ENCODE data around the gene GDPD3. TPM values are rescaled to one million over a fixed set of nuclear protein-coding genes. Genes with fewer than 3 reads are reported as not detected.

Gene GDPD3
- polyA plus RNA-seq, 1 donor (not counting 4 experiments of a cell fraction or from before 2014, with no cell fraction given): 1.1 TPM

DNA sequence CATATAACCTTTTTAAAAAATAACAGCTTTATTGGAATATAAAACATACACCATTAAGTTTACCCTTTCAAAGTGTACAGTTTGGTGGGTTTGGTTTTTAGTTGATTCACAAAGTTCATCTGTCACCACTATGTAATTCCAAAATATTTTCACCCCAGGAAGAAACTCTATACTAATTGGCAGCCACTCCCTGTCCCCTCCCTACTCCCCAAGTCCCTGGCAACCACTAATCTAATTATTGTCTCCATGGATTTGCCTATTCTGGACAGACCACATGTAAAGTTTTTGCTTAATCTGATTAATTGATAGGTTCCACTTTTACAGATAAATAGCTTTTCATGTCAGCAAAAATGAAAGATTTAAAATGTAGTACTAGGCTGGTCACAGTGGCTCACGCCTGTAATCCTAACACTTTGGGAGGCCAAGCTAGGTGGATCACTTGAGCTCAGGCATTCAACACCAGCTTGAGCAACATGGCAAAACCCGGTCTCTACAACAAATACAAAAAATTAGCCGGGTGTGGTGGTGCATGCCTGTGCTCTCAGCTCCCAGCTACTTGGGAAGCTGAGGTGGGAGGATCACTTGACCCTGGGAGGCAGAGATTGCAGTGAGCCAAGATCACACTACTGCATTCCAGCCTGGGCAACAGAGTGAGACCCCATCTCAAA lies 34.6 kb upstream of the GDPD3 start:
- no peak for FAIRE-seq
- Histone ChIP-seq H3K9me3 (ENCODE audit: control insufficient read depth, low read depth, low read length) (no peaks in the 10 kb centered on the region), H3K4me3 (ENCODE audit: control insufficient read depth in 2 of 3, extremely low read depth in 1 of 3, insufficient read depth in 2 of 3, low read depth in 1 of 3, low read length in 3 of 3) (no peak overlapping the region), H3K27ac (ENCODE audit: control insufficient read depth, insufficient read depth, low read length) (no peak overlapping the region), H3K9me1 (ENCODE audit: control insufficient read depth, extremely low read depth, insufficient read depth, low read length) (no peaks in the 10 kb centered on the region), H3K79me2 (ENCODE audit: control insufficient read depth, insufficient read depth, low read length) (no peaks in the 10 kb centered on the region), H3K36me3 (ENCODE audit: control insufficient read depth in 2 of 2, extremely low read depth in 1 of 2, insufficient read depth in 2 of 2, low read length in 2 of 2) (no peaks in the 10 kb centered on the region), H3K4me2 (ENCODE audit: control insufficient read depth, extremely low read depth, insufficient read depth, low read depth, low read length) (no peak overlapping the region), H4K20me1 (ENCODE audit: control insufficient read depth, extremely low read depth, insufficient read depth, low read length) (no peaks in the 10 kb centered on the region), H3K27me3 (ENCODE audit: control insufficient read depth, extremely low read depth, insufficient read depth, low read length) (peaks cover 3% of the 10 kb centered on the region), H3K9ac (ENCODE audit: control insufficient read depth, extremely low read depth, insufficient read depth, low read length) (no peak overlapping the region), H3K4me1 (ENCODE audit: control insufficient read depth, extremely low read depth, insufficient read depth, low read length) (no peaks in the 10 kb centered on the region), H2AFZ (ENCODE audit: control insufficient read depth, low read length) (no peak overlapping the region)
- TF ChIP-seq EZH2 (IDR thresholded peaks at IDR 0.05; ENCODE audit: low read length): no peak
- TF ChIP-seq, protein P1, sequence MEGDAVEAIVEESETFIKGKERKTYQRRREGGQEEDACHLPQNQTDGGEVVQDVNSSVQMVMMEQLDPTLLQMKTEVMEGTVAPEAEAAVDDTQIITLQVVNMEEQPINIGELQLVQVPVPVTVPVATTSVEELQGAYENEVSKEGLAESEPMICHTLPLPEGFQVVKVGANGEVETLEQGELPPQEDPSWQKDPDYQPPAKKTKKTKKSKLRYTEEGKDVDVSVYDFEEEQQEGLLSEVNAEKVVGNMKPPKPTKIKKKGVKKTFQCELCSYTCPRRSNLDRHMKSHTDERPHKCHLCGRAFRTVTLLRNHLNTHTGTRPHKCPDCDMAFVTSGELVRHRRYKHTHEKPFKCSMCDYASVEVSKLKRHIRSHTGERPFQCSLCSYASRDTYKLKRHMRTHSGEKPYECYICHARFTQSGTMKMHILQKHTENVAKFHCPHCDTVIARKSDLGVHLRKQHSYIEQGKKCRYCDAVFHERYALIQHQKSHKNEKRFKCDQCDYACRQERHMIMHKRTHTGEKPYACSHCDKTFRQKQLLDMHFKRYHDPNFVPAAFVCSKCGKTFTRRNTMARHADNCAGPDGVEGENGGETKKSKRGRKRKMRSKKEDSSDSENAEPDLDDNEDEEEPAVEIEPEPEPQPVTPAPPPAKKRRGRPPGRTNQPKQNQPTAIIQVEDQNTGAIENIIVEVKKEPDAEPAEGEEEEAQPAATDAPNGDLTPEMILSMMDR (optimal IDR thresholded peaks at IDR 0.05 in 1 of 3, IDR thresholded peaks at IDR 0.05 in 1 of 3, conservative IDR thresholded peaks at IDR 0.05 in 1 of 3; ENCODE audit: extremely low read depth in 1 of 3, insufficient read depth in 2 of 3, low read length in 3 of 3): no peak
- dilution Hi-C loops (cut with MboI; ENCODE audit: extremely low pct_ligation_motif_present, low sequenced_read_pairs): no loop called here
- no peak for DNase-seq (ENCODE audit: low read depth, low spot score)

DNA sequence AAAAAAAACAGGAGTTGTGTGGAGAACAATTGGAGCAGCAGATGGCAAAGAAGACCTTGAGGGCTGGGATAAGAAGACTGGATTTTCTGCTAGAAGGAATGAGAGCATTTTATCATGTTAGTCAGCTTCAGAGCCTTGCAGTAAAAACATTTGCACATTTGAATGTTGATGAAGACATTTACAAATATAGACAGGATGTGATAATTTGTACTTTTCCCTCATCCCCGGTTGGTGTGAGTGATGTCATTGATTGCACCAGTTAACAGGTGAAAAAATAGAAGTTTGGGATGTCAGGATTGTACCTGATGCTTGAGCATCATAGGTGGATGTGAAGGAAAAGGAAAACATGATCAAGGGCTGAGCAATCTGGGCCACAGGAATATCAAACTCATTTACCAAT lies 32.3 kb upstream of the GDPD3 start:
- dilution Hi-C loops (cut with MboI; ENCODE audit: extremely low pct_ligation_motif_present, low sequenced_read_pairs): no loop called here
- H3K9me3 ChIP-seq (ENCODE audit: control insufficient read depth, low read depth, low read length): no peaks in the 10 kb centered on the region
- no peaks in the 10 kb centered on the region for H3K4me1 ChIP-seq (ENCODE audit: control insufficient read depth, extremely low read depth, insufficient read depth, low read length)
- H3K9me1 ChIP-seq (ENCODE audit: control insufficient read depth, extremely low read depth, insufficient read depth, low read length): no peaks in the 10 kb centered on the region
- no peaks in the 10 kb centered on the region for H4K20me1 ChIP-seq (ENCODE audit: control insufficient read depth, extremely low read depth, insufficient read depth, low read length)
- no peak overlapping the region for H3K4me3 ChIP-seq (ENCODE audit: control insufficient read depth in 2 of 3, extremely low read depth in 1 of 3, insufficient read depth in 2 of 3, low read depth in 1 of 3, low read length in 3 of 3)
- FAIRE-seq (no peak), DNase-seq (ENCODE audit: low read depth, low spot score) (no peak)
- no peak overlapping the region for H3K4me2 ChIP-seq (ENCODE audit: control insufficient read depth, extremely low read depth, insufficient read depth, low read depth, low read length)
- H3K9ac ChIP-seq (ENCODE audit: control insufficient read depth, extremely low read depth, insufficient read depth, low read length): no peak overlapping the region
- no peak overlapping the region for H2AFZ ChIP-seq (ENCODE audit: control insufficient read depth, low read length)
- H3K27ac ChIP-seq (ENCODE audit: control insufficient read depth, insufficient read depth, low read length): no peak overlapping the region
- H3K36me3 ChIP-seq (ENCODE audit: control insufficient read depth in 2 of 2, extremely low read depth in 1 of 2, insufficient read depth in 2 of 2, low read length in 2 of 2): no peaks in the 10 kb centered on the region
- TF ChIP-seq EZH2 (IDR thresholded peaks at IDR 0.05; ENCODE audit: low read length): no peak
- TF ChIP-seq, protein P1 (optimal IDR thresholded peaks at IDR 0.05 in 1 of 3, IDR thresholded peaks at IDR 0.05 in 1 of 3, conservative IDR thresholded peaks at IDR 0.05 in 1 of 3; ENCODE audit: extremely low read depth in 1 of 3, insufficient read depth in 2 of 3, low read length in 3 of 3): no peak
- H3K79me2 ChIP-seq (ENCODE audit: control insufficient read depth, insufficient read depth, low read length): no peaks in the 10 kb centered on the region
- peaks cover 3% of the 10 kb centered on the region for H3K27me3 ChIP-seq (ENCODE audit: control insufficient read depth, extremely low read depth, insufficient read depth, low read length)

All from keratinocyte (primary cell).